Stomach (tissue), 9 donors: ENCODE results near the gene OXER1. TPM values are rescaled to one million over a fixed set of nuclear protein-coding genes. Genes with fewer than 3 reads are reported as not detected.

ENCODE experiments used
- DNase-seq, 2 donors: peaks; one replicate each; pipeline versions ENCODE4 v3.0.0 to v3.0.0-alpha.2; 2013 to 2019
- H3K27ac ChIP-seq, 5 donors: fragments of 200-600 bp in 4 of 5; sonication (generic) in 4 of 5; one replicate each; pipeline ENCODE4 v1.5.1; 2013 to 2019; ENCODE audit warnings: mild to moderate bottlenecking in 1 of 5, moderate library complexity in 1 of 5
- H3K27me3 ChIP-seq, 3 donors: fragments of 200-600 bp; sonication (generic); one replicate each; pipeline ENCODE4 v1.5.1; 2017 to 2019; ENCODE audit warnings: mixed run types in 1 of 3
- H3K36me3 ChIP-seq, 4 donors: fragments of 200-600 bp; sonication (generic); 1 replicate in 3 of 4; 2 replicates in 1 of 4; pipeline ENCODE4 v1.5.1; 2016 to 2019
- H3K4me1 ChIP-seq, 4 donors: fragments of 200-600 bp; sonication (generic); one replicate each; pipeline ENCODE4 v1.5.1; 2016 to 2019
- H3K4me3 ChIP-seq, 4 donors: fragments of 200-600 bp; sonication (generic) in 3 of 4; one replicate each; pipeline ENCODE4 v1.5.1; 2016 to 2019; ENCODE audit warnings: mild to moderate bottlenecking in 1 of 4
- H3K9me3 ChIP-seq, 4 donors: fragments of 200-600 bp; sonication (generic); one replicate each; pipeline ENCODE4 v1.5.1; 2016 to 2019
- EP300 ChIP-seq: sonication (generic); formaldehyde crosslinking; IDR thresholded peaks from one replicate; pipeline ENCODE4 v1.6.1; 2017; ENCODE audit warnings: antibody characterized with exemption
- POLR2A ChIP-seq, 4 donors: fragments of 450-650 bp; IDR thresholded peaks; one replicate each; pipeline ENCODE4 v1.6.1; 2016; ENCODE audit warnings: antibody characterized with exemption in 4 of 4, control low read depth in 2 of 4, mild to moderate bottlenecking in 1 of 4, moderate library complexity in 1 of 4
- POLR2AphosphoS5 ChIP-seq, 3 donors: sonication (generic); formaldehyde crosslinking; IDR thresholded peaks; one replicate each; pipeline ENCODE4 v1.6.1; 2016; ENCODE audit warnings: antibody characterized with exemption in 3 of 3
- WGBS, 5 donors: extraction: QIAGEN DNeasy Blood & Tissue Kit in 3 of 5; methylation state at CpG; one replicate each; pipeline versions ENCODE4 v1.1.5 to v1.1.7; 2013 to 2018; 5-methylcytosine and 5-hydroxymethylcytosine counted together
- intact Hi-C: fragments of 100-400 bp; cut with DNase I; formaldehyde crosslinking; loops from one replicate; pipeline ENCODE4 v1.15.1; 2023; ENCODE audit warnings: low total_unique reads
- polyA plus RNA-seq, 3 donors: library from polyadenylated mRNA; stranded (reverse); fragments of 200-250 nt; gene quantifications; one replicate each; pipeline ENCODE4 v1.2.3, GENCODE V29; 2013
- total RNA-seq, 5 donors: library from RNA; depleted of rRNA; stranded (reverse); fragments of >200 nt; gene quantifications; one replicate each; pipeline versions ENCODE4 v1.1.0 to v1.2.3, GENCODE V29; 2014 to 2016
- TF ChIP-seq, protein P1 (sequence below), 7 experiments: fragments of 450-650 bp in 4 of 7; fragments of 200-600 bp in 3 of 7; sonication (generic) in 3 of 7; IDR thresholded peaks; one replicate each; pipeline ENCODE4 v1.5.1; 2016 to 2019; ENCODE audit warnings: antibody characterized with exemption in 7 of 7, control low read depth in 2 of 7, mild to moderate bottlenecking in 1 of 7
- donor health status: healthy with polysubstance abuse.
- donor health status: Bipolar disorder and iron deficiency.
- donor health status: healthy.

Gene OXER1
- total and polyA plus RNA-seq, 8 donors: 0.46 to 7.8 (median 1.5) TPM; not detected in 2

DNA sequence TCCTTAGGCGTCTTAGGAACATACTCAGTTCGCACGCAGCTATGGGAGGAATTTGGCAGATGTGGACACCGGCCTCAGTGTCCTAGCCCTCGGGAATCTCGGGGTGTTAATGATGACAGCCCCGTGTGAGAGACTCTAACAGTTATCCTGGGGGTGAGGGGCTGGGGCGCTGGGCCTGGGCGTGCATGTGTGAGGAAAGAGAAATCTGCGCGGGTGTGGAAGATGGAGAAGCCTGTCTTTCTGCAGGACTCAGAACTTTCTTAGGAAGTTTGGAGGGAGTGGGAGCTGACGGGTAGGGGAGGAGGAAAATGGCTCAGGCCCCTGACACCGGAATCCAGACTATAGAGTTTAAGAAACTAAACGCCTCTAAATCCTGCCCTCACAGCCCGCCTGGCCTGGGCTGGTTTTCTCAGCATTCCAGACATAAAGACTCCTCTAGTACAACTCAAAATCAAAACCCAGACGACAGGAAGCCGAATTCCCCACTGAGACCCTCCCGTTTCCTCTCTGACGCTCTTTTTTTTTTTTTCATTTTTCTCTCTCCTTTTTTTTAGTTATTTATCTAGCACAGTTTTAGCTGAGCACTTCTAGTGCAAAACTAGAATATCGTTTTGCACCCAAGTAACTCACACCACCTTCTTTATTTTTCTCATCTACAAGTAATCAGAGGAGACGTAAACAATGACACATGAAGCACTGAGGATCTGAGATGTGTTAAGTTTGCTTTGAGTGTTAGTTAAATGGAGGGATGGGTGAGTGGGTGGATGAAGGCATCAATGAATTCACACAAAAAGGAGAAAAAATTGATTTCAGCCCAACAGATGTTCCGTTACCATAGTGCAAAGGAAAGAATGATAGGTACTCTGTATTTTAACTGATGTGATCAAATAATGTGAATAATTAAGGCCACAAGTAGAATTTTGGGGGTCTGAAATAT is 29.7 kb upstream of the OXER1 start:
- Histone ChIP-seq H3K27ac (peak overlapping the region; percentile 79 to 90 (median 84)), H3K4me3 (peak overlapping the region; percentile 55 to 63 (median 60)), H3K27me3 (peaks cover 0 to 14% (median 13%) of the 10 kb centered on the region in 3 donors), H3K36me3 (no peaks in the 10 kb centered on the region), H3K9me3 (no peaks in the 10 kb centered on the region), H3K4me1 (peaks cover 10 to 52% (median 36%) of the 10 kb centered on the region in 4 donors)
- WGBS, 5 donors: 33 to 50% (median 42%) methylated on average over 21 to 22 of the region's 22 CpGs
- TF ChIP-seq EP300: no peak
- no peak for TF ChIP-seq POLR2AphosphoS5 (IDR thresholded peaks at IDR 0.05)
- TF ChIP-seq POLR2A (IDR thresholded peaks at IDR 0.05): no peak
- peak in 1 of 2 donors; percentile 63 for DNase-seq
- intact Hi-C loops: no loop called here

DNA sequence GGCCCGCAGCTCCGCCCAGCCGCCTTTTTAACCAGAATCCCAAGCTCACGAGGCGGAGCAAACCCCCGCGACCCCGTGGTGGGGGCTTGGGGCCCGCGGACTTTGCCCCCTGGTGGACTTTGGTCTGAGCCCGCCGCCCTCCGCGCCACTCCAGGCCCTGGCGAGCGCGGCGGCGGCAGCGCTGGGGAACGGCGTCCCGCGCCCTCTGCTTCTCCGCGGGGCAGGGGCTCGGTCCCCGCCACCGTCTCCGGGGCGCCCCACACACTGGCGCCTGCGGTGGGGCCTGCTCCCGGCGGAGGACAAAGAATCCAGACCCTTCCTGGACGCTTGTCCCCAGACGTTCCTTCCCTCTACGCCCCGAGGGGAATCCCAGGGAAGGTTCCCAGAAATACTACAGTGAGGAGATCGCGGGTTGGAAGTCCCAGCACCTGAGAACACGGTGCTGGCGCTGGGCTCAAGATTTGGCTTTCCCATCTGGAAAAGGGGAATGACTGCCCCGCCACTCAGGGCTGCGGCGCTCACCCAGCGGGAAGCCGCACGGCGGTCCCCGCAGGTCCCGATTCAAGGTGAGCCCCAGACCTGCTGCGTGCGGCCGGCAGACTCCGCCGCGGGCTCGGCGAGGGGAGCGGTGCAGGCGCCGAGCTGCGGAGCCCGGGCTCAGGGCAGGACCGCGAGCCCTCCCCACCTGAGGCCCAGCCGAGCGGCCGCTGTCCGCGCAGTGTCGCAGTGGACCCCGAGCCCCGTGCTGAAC is 28.8 kb upstream of the OXER1 start, which contains the start of gene HAAO:
Gene HAAO (minus strand): TSS at position 1 of the 751 bp plus-strand sequence. CDS start 47 bp downstream, outside the sequence.
- H3K36me3 ChIP-seq: no peaks in the 10 kb centered on the region
- peak within 1 kb of the TSS; percentile 55 to 63 (median 60) for H3K4me3 ChIP-seq
- H3K27me3 ChIP-seq: peaks cover 0 to 14% (median 13%) of the 10 kb centered on the region in 3 donors
- peak; percentile 52 to 86 for DNase-seq
- intact Hi-C loops: no loop called here
- WGBS, 5 donors: 0 to 2% (median 1%) methylated on average over 5 to 75 of the region's 75 CpGs
- H3K27ac ChIP-seq: peak within 1 kb of the TSS; percentile 79 to 90 (median 84)
- TF ChIP-seq POLR2A (IDR thresholded peaks at IDR 0.05): no peak
- TF ChIP-seq POLR2AphosphoS5 (IDR thresholded peaks at IDR 0.05): peak in 2 of 3 donors; percentile 1 to 21
- no peak for TF ChIP-seq EP300
- TF ChIP-seq, protein P1, sequence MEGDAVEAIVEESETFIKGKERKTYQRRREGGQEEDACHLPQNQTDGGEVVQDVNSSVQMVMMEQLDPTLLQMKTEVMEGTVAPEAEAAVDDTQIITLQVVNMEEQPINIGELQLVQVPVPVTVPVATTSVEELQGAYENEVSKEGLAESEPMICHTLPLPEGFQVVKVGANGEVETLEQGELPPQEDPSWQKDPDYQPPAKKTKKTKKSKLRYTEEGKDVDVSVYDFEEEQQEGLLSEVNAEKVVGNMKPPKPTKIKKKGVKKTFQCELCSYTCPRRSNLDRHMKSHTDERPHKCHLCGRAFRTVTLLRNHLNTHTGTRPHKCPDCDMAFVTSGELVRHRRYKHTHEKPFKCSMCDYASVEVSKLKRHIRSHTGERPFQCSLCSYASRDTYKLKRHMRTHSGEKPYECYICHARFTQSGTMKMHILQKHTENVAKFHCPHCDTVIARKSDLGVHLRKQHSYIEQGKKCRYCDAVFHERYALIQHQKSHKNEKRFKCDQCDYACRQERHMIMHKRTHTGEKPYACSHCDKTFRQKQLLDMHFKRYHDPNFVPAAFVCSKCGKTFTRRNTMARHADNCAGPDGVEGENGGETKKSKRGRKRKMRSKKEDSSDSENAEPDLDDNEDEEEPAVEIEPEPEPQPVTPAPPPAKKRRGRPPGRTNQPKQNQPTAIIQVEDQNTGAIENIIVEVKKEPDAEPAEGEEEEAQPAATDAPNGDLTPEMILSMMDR (IDR thresholded peaks at IDR 0.05): peak in 2 of 7 experiments; percentile 8 to 9
- H3K9me3 ChIP-seq: no peaks in the 10 kb centered on the region
- peaks cover 10 to 52% (median 36%) of the 10 kb centered on the region in 4 donors for H3K4me1 ChIP-seq

DNA sequence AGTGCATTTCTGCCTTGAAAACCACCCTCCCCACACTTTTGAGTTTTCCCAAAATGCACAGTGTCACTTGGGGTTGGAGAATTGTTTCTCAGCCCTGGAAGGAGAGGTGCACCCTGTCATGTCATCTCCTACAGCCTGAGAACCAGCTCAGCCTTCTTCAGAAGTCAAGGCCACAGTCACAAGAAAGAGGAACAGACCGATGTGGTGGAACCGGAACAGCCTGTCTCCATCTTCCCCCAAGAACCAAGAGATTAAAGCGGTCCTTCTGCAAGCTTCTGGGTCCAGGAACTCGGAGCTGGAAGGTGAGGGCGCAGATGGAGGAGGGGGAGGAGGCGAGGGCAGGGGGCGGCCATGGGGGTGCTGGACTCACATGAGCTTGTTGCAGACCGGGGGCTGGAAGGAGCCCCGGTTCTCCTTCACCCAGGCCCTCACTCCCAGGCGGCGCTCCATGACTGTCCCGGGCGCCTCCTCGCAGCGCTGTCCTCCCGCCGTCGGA is 28.2 kb upstream of the OXER1 start:
- H3K36me3 ChIP-seq: no peaks in the 10 kb centered on the region
- no peak for DNase-seq
- TF ChIP-seq POLR2A (IDR thresholded peaks at IDR 0.05) (no peak), EP300 (no peak), POLR2AphosphoS5 (IDR thresholded peaks at IDR 0.05) (peak in 1 of 3 donors; percentile 12)
- peaks cover 10 to 52% (median 36%) of the 10 kb centered on the region in 4 donors for H3K4me1 ChIP-seq
- intact Hi-C loops: no loop called here
- 3 to 16% (median 7%) methylated on average over 9 to 18 of the region's 18 CpGs for WGBS, 5 donors
- H3K9me3 ChIP-seq: no peaks in the 10 kb centered on the region
- peak overlapping the region; percentile 55 to 63 (median 60) for H3K4me3 ChIP-seq
- H3K27me3 ChIP-seq: peaks cover 0 to 14% (median 13%) of the 10 kb centered on the region in 3 donors
- H3K27ac ChIP-seq: peak overlapping the region; percentile 79 to 90 (median 84)

DNA sequence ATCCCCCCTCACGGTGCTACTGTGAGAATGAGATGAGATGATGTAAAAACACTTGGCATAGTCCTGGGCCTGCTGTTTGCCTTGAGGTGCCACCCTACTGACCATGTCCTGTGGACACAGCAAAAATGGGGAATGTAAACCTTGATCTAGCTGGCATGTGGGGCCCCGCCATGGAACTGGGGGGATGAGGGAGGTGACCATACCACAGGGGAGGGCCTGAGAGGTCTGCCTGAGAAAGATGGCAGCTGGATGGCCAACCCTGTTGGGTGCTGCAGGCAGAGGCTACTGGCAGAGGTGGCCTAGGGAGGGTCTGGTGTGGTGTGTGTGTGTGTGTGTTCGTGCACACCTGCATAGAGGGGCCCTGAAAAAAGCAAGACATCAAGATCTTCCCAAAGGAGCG is 27.7 kb upstream of the OXER1 start:
- H3K27me3 ChIP-seq: peaks cover 0 to 14% (median 13%) of the 10 kb centered on the region in 3 donors
- peak overlapping the region in 4 of 5 donors; percentile 82 to 90 (median 86) for H3K27ac ChIP-seq
- H3K36me3 ChIP-seq: no peaks in the 10 kb centered on the region
- WGBS, 5 donors: 69 to 81% (median 70%) methylated on average over 4 of the region's 4 CpGs
- peak overlapping the region; percentile 55 to 63 (median 60) for H3K4me3 ChIP-seq
- TF ChIP-seq EP300: no peak
- TF ChIP-seq, protein P1 (IDR thresholded peaks at IDR 0.05): no peak
- TF ChIP-seq POLR2A (IDR thresholded peaks at IDR 0.05): no peak
- no peak for TF ChIP-seq POLR2AphosphoS5 (IDR thresholded peaks at IDR 0.05)
- peak in 1 of 2 donors; percentile 5 for DNase-seq
- intact Hi-C loops: no loop called here
- H3K4me1 ChIP-seq: peaks cover 10 to 55% (median 39%) of the 10 kb centered on the region in 4 donors
- no peaks in the 10 kb centered on the region for H3K9me3 ChIP-seq
